H9 (cell line): ENCODE results near the gene PNPLA1. TPM values are rescaled to one million over a fixed set of nuclear protein-coding genes. Genes with fewer than 3 reads are reported as not detected.

ENCODE experiments used
- DNase-seq: peaks from one replicate; pipeline ENCODE4 v3.0.0-alpha.2; 2017
- H2AFZ ChIP-seq: one replicate; pipeline ENCODE4 v1.6.1; 2013; ENCODE audit warnings: mild to moderate bottlenecking, low read length, control low read depth, moderate library complexity
- H2AK5ac ChIP-seq: 2 replicates; pipeline ENCODE4 v1.6.1; 2013; ENCODE audit warnings: low read length, control low read depth, mixed read lengths; ENCODE audit not compliant: insufficient read length
- H2BK120ac ChIP-seq: one replicate; pipeline ENCODE4 v1.6.1; 2013; ENCODE audit warnings: low read depth, mild to moderate bottlenecking, low read length, control low read depth, inconsistent platforms; ENCODE audit not compliant: poor library complexity, severe bottlenecking
- H2BK12ac ChIP-seq: 2 replicates; pipeline ENCODE4 v1.6.1; 2013; ENCODE audit warnings: low read length, control low read depth, mixed read lengths, low read depth; ENCODE audit not compliant: insufficient read length
- H2BK15ac ChIP-seq: 2 replicates; pipeline ENCODE4 v1.6.1; 2013; ENCODE audit warnings: low read depth, low read length, control low read depth
- H2BK20ac ChIP-seq: one replicate; pipeline ENCODE4 v1.6.1; 2013; ENCODE audit warnings: low read depth, mild to moderate bottlenecking, low read length, control low read depth, inconsistent platforms; ENCODE audit not compliant: poor library complexity, severe bottlenecking
- H2BK5ac ChIP-seq: 2 replicates; pipeline ENCODE4 v1.6.1; 2013; ENCODE audit warnings: low read length, control low read depth, mixed read lengths; ENCODE audit not compliant: insufficient read length
- H3K14ac ChIP-seq: 2 replicates; pipeline ENCODE4 v1.6.1; 2013; ENCODE audit warnings: low read length, control low read depth; ENCODE audit not compliant: insufficient read depth
- H3K18ac ChIP-seq: 2 replicates; pipeline ENCODE4 v1.6.1; 2013; ENCODE audit warnings: low read depth, mild to moderate bottlenecking, mixed read lengths, low read length, control low read depth; ENCODE audit not compliant: insufficient read length
- H3K23ac ChIP-seq: 2 replicates; pipeline ENCODE4 v1.6.1; 2013; ENCODE audit warnings: low read length, control low read depth, mixed read lengths, low read depth; ENCODE audit not compliant: insufficient read length
- H3K23me2 ChIP-seq: 2 replicates; pipeline ENCODE4 v1.6.1; 2013; ENCODE audit warnings: low read depth, mild to moderate bottlenecking, mixed read lengths, low read length, control low read depth; ENCODE audit not compliant: insufficient read length, poor library complexity, severe bottlenecking
- H3K27ac ChIP-seq: 2 replicates; pipeline ENCODE4 v1.5.1; 2013; ENCODE audit warnings: low read length, control low read depth, mixed read lengths, low read depth; ENCODE audit not compliant: insufficient read length
- H3K27me3 ChIP-seq: 2 replicates; pipeline ENCODE4 v1.6.1; 2013; ENCODE audit warnings: low read length, control low read depth, inconsistent platforms; ENCODE audit not compliant: insufficient read depth
- H3K4ac ChIP-seq: 2 replicates; pipeline ENCODE4 v1.6.1; 2013; ENCODE audit warnings: low read depth, mild to moderate bottlenecking, control low read depth, inconsistent platforms, low read length, moderate library complexity
- H3K4me1 ChIP-seq: 2 replicates; pipeline ENCODE4 v1.6.1; 2013; ENCODE audit warnings: low read length, control low read depth, inconsistent platforms; ENCODE audit not compliant: insufficient read depth
- H3K4me2 ChIP-seq: 2 replicates; pipeline ENCODE4 v1.6.1; 2013; ENCODE audit warnings: low read length, control low read depth, mixed read lengths; ENCODE audit not compliant: insufficient read length, insufficient read depth
- H3K56ac ChIP-seq: 2 replicates; pipeline ENCODE4 v1.6.1; 2013; ENCODE audit warnings: low read depth, mild to moderate bottlenecking, mixed read lengths, low read length, control low read depth; ENCODE audit not compliant: insufficient read length
- H3K79me1 ChIP-seq: 2 replicates; pipeline ENCODE4 v1.6.1; 2013; ENCODE audit warnings: low read depth, mild to moderate bottlenecking, moderate library complexity, low read length, control low read depth, inconsistent platforms; ENCODE audit not compliant: insufficient read depth, poor library complexity, severe bottlenecking
- H3K79me2 ChIP-seq: 2 replicates; pipeline ENCODE4 v1.6.1; 2013; ENCODE audit warnings: low read length, control low read depth, inconsistent platforms; ENCODE audit not compliant: insufficient read depth
- H3K9ac ChIP-seq: 2 replicates; pipeline ENCODE4 v1.6.1; 2013; ENCODE audit warnings: low read length, control low read depth, mixed read lengths; ENCODE audit not compliant: insufficient read length; ENCODE audit errors: extremely low read depth
- H3K9me3 ChIP-seq: one replicate; pipeline ENCODE4 v1.6.1; 2013; ENCODE audit warnings: low read depth, low read length, inconsistent platforms; ENCODE audit not compliant: control insufficient read depth
- H3T11ph ChIP-seq: one replicate; pipeline ENCODE4 v1.6.1; 2013; ENCODE audit warnings: mild to moderate bottlenecking, low read length, control low read depth, inconsistent platforms
- H4K20me1 ChIP-seq: one replicate; pipeline ENCODE4 v1.6.1; 2013; ENCODE audit not compliant: control insufficient read depth, insufficient read length, insufficient read depth
- H4K5ac ChIP-seq: 2 replicates; pipeline ENCODE4 v1.6.1; 2013; ENCODE audit warnings: low read depth, mild to moderate bottlenecking, mixed read lengths, low read length, control low read depth; ENCODE audit not compliant: insufficient read length
- H4K8ac ChIP-seq: replicated peaks from 2 replicates; pipeline ENCODE4 v1.6.1; 2013; ENCODE audit warnings: low read length, control low read depth, mixed read lengths, low read depth; ENCODE audit not compliant: insufficient read length
- H4K91ac ChIP-seq: 2 replicates; pipeline ENCODE4 v1.6.1; 2013; ENCODE audit warnings: low read depth, mild to moderate bottlenecking, moderate library complexity, mixed read lengths, low read length, control low read depth; ENCODE audit not compliant: insufficient read length
- H3K27ac Mint-ChIP-seq, 3 experiments: 2 replicates in 2 of 3; 3 replicates in 1 of 3; pipeline ENCODE4 v1.8.0; 2020 to 2021; ENCODE audit warnings: mixed read lengths in 3 of 3, mild to moderate bottlenecking in 1 of 3, moderate library complexity in 1 of 3
- H3K27me3 Mint-ChIP-seq: 2 replicates; pipeline ENCODE4 v1.8.0; 2021; ENCODE audit warnings: low read depth, mild to moderate bottlenecking, moderate library complexity, mixed read lengths
- H3K36me3 Mint-ChIP-seq, 3 experiments: 2 replicates in 2 of 3; 3 replicates in 1 of 3; pipeline ENCODE4 v1.8.0; 2020 to 2021; ENCODE audit warnings: low read depth in 3 of 3, mixed read lengths in 3 of 3; ENCODE audit not compliant: insufficient read depth in 1 of 3
- H3K4me1 Mint-ChIP-seq, 2 experiments: 2 replicates each; pipeline ENCODE4 v1.8.0; 2020; ENCODE audit warnings: mixed read lengths in 2 of 2
- H3K4me3 Mint-ChIP-seq, 2 experiments: 2 replicates in 1 of 2; 3 replicates in 1 of 2; pipeline ENCODE4 v1.8.0; 2020 to 2021; ENCODE audit warnings: mild to moderate bottlenecking in 2 of 2, mixed read lengths in 2 of 2, moderate library complexity in 1 of 2
- H3K9me3 Mint-ChIP-seq, 2 experiments: 2 replicates in 1 of 2; 3 replicates in 1 of 2; pipeline ENCODE4 v1.8.0; 2020; ENCODE audit warnings: mild to moderate bottlenecking in 2 of 2, mixed read lengths in 2 of 2, moderate library complexity in 1 of 2
- WGBS: extraction: QIAGEN DNeasy Blood & Tissue Kit; methylation state at CpG from one replicate; pipeline ENCODE4 v1.1.7; 2013; ENCODE audit warnings: missing lambda C conversion rate, low lambda C conversion rate, mixed read lengths; ENCODE audit not compliant: insufficient read length; ENCODE audit errors: extremely low coverage; 5-methylcytosine and 5-hydroxymethylcytosine counted together
- total RNA-seq: library from RNA; stranded (reverse); gene quantifications from 2 replicates; pipeline ENCODE4 v1.2.1, GENCODE V29; 2021
- TF ChIP-seq, protein P1 (sequence below): fragments of 200-600 bp; sonication (generic); conservative IDR thresholded peaks from 3 replicates; pipeline ENCODE4 v1.8.0; 2021; ENCODE audit warnings: antibody characterized with exemption, mild to moderate bottlenecking

PNPLA1 gene
- total RNA-seq, 1 experiment from 2014 or later, result 0.09 TPM

DNA sequence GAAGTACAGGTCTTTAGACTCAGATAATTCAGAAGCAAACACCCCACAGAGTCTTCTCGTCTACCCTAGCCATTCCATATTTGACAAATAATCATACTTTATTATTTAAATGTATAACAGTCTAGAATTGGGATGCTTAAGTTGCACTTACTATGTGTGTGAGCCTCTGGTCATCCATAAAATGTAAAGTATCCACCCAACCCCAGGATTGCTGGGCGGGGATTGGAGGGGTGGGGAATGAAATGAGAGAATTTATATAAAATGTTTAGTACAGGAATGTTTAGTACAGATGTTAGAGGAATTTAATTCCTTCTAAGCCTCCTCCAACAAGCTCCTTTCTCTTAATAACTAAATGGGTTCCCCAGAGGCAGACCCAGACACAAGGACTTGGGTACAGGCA lies 50.0 kb downstream of the PNPLA1 start:
- H3K27me3 Mint-ChIP-seq, result peaks cover 6% of the 10 kb centered on the region
- no peak overlapping the region for H2BK20ac ChIP-seq
- no peak overlapping the region for H4K91ac ChIP-seq
- no peak overlapping the region for H3K18ac ChIP-seq
- no peak overlapping the region for H3K4me2 ChIP-seq
- WGBS, result no CpG with 5 or more reads among the region's 2 CpGs
- no peaks in the 10 kb centered on the region for H3K79me1 ChIP-seq
- no peak overlapping the region for H2BK120ac ChIP-seq
- H4K20me1 ChIP-seq, result no peaks in the 10 kb centered on the region
- H2BK5ac ChIP-seq, result no peak overlapping the region
- H3K27ac ChIP-seq, result no peak overlapping the region
- H3K9me3 Mint-ChIP-seq, result no peaks in the 10 kb centered on the region; a peak in 1 of 5 replicates
- no peak overlapping the region for H2BK12ac ChIP-seq
- H3K4ac ChIP-seq, result no peak overlapping the region
- no peaks in the 10 kb centered on the region for H3K9me3 ChIP-seq
- no peak overlapping the region for H3K9ac ChIP-seq
- DNase-seq, result no peak
- H3K14ac ChIP-seq, result no peak overlapping the region
- H3T11ph ChIP-seq, result no peak overlapping the region
- H3K56ac ChIP-seq, result no peak overlapping the region
- no peak overlapping the region for H2BK15ac ChIP-seq
- peaks cover 14 to 35% of the 10 kb centered on the region in 2 experiments for H3K4me1 Mint-ChIP-seq
- H2AK5ac ChIP-seq, result no peak overlapping the region
- no peaks in the 10 kb centered on the region for H3K23me2 ChIP-seq
- H3K36me3 Mint-ChIP-seq, result no peaks in the 10 kb centered on the region
- H3K27me3 ChIP-seq, result no peaks in the 10 kb centered on the region
- H2AFZ ChIP-seq, result no peak overlapping the region
- no peaks in the 10 kb centered on the region for H3K79me2 ChIP-seq
- no peak overlapping the region for H3K23ac ChIP-seq
- H3K27ac Mint-ChIP-seq, result no peak overlapping the region; a peak in 1 of 7 replicates
- H3K4me3 Mint-ChIP-seq, result no peak overlapping the region
- no peak overlapping the region for H4K8ac ChIP-seq
- no peak overlapping the region for H4K5ac ChIP-seq
- H3K4me1 ChIP-seq, result no peaks in the 10 kb centered on the region
- TF ChIP-seq, protein P1, sequence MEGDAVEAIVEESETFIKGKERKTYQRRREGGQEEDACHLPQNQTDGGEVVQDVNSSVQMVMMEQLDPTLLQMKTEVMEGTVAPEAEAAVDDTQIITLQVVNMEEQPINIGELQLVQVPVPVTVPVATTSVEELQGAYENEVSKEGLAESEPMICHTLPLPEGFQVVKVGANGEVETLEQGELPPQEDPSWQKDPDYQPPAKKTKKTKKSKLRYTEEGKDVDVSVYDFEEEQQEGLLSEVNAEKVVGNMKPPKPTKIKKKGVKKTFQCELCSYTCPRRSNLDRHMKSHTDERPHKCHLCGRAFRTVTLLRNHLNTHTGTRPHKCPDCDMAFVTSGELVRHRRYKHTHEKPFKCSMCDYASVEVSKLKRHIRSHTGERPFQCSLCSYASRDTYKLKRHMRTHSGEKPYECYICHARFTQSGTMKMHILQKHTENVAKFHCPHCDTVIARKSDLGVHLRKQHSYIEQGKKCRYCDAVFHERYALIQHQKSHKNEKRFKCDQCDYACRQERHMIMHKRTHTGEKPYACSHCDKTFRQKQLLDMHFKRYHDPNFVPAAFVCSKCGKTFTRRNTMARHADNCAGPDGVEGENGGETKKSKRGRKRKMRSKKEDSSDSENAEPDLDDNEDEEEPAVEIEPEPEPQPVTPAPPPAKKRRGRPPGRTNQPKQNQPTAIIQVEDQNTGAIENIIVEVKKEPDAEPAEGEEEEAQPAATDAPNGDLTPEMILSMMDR, result no peak
